Activated naive CD8-positive, alpha-beta T cell (primary cell): Measurements from ENCODE around the gene CDC16.
"Not testable (repeated sequence)": the region's sequence is repeated elsewhere in the genome, so short reads cannot be mapped to it uniquely, and the experiment has no call there.

ENCODE experiments used
- H3K27ac Mint-ChIP-seq: one replicate; pipeline ENCODE4 v1.8.0; 2021; ENCODE audit warnings: mixed read lengths
- H3K27me3 Mint-ChIP-seq: one replicate; pipeline ENCODE4 v1.8.0; 2021; ENCODE audit warnings: mixed read lengths
- H3K36me3 Mint-ChIP-seq: one replicate; pipeline ENCODE4 v1.8.0; 2021; ENCODE audit warnings: mixed read lengths
- H3K4me1 Mint-ChIP-seq: one replicate; pipeline ENCODE4 v1.8.0; 2021; ENCODE audit warnings: low read depth, mixed read lengths
- H3K4me3 Mint-ChIP-seq: one replicate; pipeline ENCODE4 v1.8.0; 2021; ENCODE audit warnings: mild to moderate bottlenecking, mixed read lengths
- H3K9me3 Mint-ChIP-seq: one replicate; pipeline ENCODE4 v1.8.0; 2021; ENCODE audit warnings: low read depth, mixed read lengths

The CDC16 gene

GRCh38 chr13:114237415-114238112 lies 2.9 kb downstream of the CDC16 start:
- H3K9me3 Mint-ChIP-seq, result no peaks in the 10 kb centered on the region
- peaks cover 13% of the 10 kb centered on the region for H3K36me3 Mint-ChIP-seq
- H3K4me3 Mint-ChIP-seq, result peak overlapping the region; percentile 61
- peaks cover 34% of the 10 kb centered on the region for H3K4me1 Mint-ChIP-seq
- H3K27ac Mint-ChIP-seq, result peak overlapping the region; percentile 64
- H3K27me3 Mint-ChIP-seq, result no peaks in the 10 kb centered on the region

- Mint-ChIP-seq H3K4me1 (peaks cover 19% of the 10 kb centered on the region), H3K27me3 (no peaks in the 10 kb centered on the region), H3K9me3 (no peaks in the 10 kb centered on the region), H3K27ac (no peak overlapping the region), H3K36me3 (peaks cover 21% of the 10 kb centered on the region), H3K4me3 (no peak overlapping the region)
Observed at GRCh38 chr13:114241918-114242317, 7.2 kb downstream of the CDC16 start.

GRCh38 chr13:114243971-114244370 lies 9.3 kb downstream of the CDC16 start:
- H3K36me3 Mint-ChIP-seq, result peaks cover 17% of the 10 kb centered on the region
- no peak overlapping the region for H3K27ac Mint-ChIP-seq
- no peaks in the 10 kb centered on the region for H3K9me3 Mint-ChIP-seq

GRCh38 chr13:114244637-114245036 lies 9.9 kb downstream of the CDC16 start:
- H3K27me3 Mint-ChIP-seq, result no peaks in the 10 kb centered on the region
- no peak overlapping the region for H3K27ac Mint-ChIP-seq
- H3K36me3 Mint-ChIP-seq, result peaks cover 15% of the 10 kb centered on the region
- no peaks in the 10 kb centered on the region for H3K9me3 Mint-ChIP-seq
- peaks cover 10% of the 10 kb centered on the region for H3K4me1 Mint-ChIP-seq
- no peak overlapping the region for H3K4me3 Mint-ChIP-seq

More at GRCh38 chr13:114243971-114244370, 9.3 kb downstream of the CDC16 start:
- Mint-ChIP-seq H3K4me1 (peaks cover 11% of the 10 kb centered on the region), H3K27me3 (no peaks in the 10 kb centered on the region), H3K4me3 (no peak overlapping the region)

- Mint-ChIP-seq H3K36me3 (peaks cover 12% of the 10 kb centered on the region), H3K4me1 (peaks cover 4% of the 10 kb centered on the region), H3K4me3 (no peak overlapping the region), H3K27ac (no peak overlapping the region), H3K27me3 (no peaks in the 10 kb centered on the region), H3K9me3 (no peaks in the 10 kb centered on the region)
Observed at GRCh38 chr13:114248011-114248410, 13.3 kb downstream of the CDC16 start.

GRCh38 chr13:114249077-114249476 lies 14.4 kb downstream of the CDC16 start:
- Mint-ChIP-seq H3K27ac (no peak overlapping the region), H3K9me3 (no peaks in the 10 kb centered on the region), H3K36me3 (peaks cover 9% of the 10 kb centered on the region), H3K4me3 (no peak overlapping the region), H3K27me3 (no peaks in the 10 kb centered on the region), H3K4me1 (peaks cover 2% of the 10 kb centered on the region)

- not testable (repeated sequence) for H3K9me3 Mint-ChIP-seq, H3K27me3 Mint-ChIP-seq, H3K27ac Mint-ChIP-seq, H3K36me3 Mint-ChIP-seq, H3K4me1 Mint-ChIP-seq, H3K4me3 Mint-ChIP-seq
Observed at GRCh38 chr13:114251639-114252440, 17.1 kb downstream of the CDC16 start.

GRCh38 chr13:114256547-114256946 lies 21.9 kb downstream of the CDC16 start:
- Mint-ChIP-seq H3K4me3 (no peak overlapping the region), H3K9me3 (no peaks in the 10 kb centered on the region), H3K27ac (no peak overlapping the region), H3K36me3 (peaks cover 12% of the 10 kb centered on the region), H3K27me3 (no peaks in the 10 kb centered on the region), H3K4me1 (no peaks in the 10 kb centered on the region)

GRCh38 chr13:114257014-114257413 lies 22.3 kb downstream of the CDC16 start:
- Mint-ChIP-seq H3K27me3 (no peaks in the 10 kb centered on the region), H3K4me3 (no peak overlapping the region), H3K27ac (no peak overlapping the region), H3K9me3 (no peaks in the 10 kb centered on the region), H3K36me3 (peaks cover 12% of the 10 kb centered on the region), H3K4me1 (no peaks in the 10 kb centered on the region)

- Mint-ChIP-seq H3K27me3 (no peaks in the 10 kb centered on the region), H3K4me3 (no peak overlapping the region), H3K27ac (no peak overlapping the region), H3K36me3 (peaks cover 16% of the 10 kb centered on the region), H3K4me1 (peaks cover 15% of the 10 kb centered on the region), H3K9me3 (no peaks in the 10 kb centered on the region)
Observed at GRCh38 chr13:114258589-114258988, 23.9 kb downstream of the CDC16 start.

- H3K27ac Mint-ChIP-seq, result no peak overlapping the region
- H3K27me3 Mint-ChIP-seq, result no peaks in the 10 kb centered on the region
- no peaks in the 10 kb centered on the region for H3K9me3 Mint-ChIP-seq
- H3K36me3 Mint-ChIP-seq, result peaks cover 19% of the 10 kb centered on the region
- H3K4me3 Mint-ChIP-seq, result no peak overlapping the region
- H3K4me1 Mint-ChIP-seq, result peaks cover 18% of the 10 kb centered on the region
Observed at GRCh38 chr13:114259374-114259773, 24.7 kb downstream of the CDC16 start.

GRCh38 chr13:114259974-114260373 lies 25.3 kb downstream of the CDC16 start:
- Mint-ChIP-seq H3K36me3 (peaks cover 18% of the 10 kb centered on the region), H3K4me3 (no peak overlapping the region), H3K27me3 (no peaks in the 10 kb centered on the region), H3K9me3 (no peaks in the 10 kb centered on the region), H3K27ac (no peak overlapping the region), H3K4me1 (peaks cover 20% of the 10 kb centered on the region)

GRCh38 chr13:114260814-114261213 lies 26.1 kb downstream of the CDC16 start:
- Mint-ChIP-seq H3K9me3 (no peaks in the 10 kb centered on the region), H3K27ac (no peak overlapping the region)

GRCh38 chr13:114261328-114261965 lies 26.8 kb downstream of the CDC16 start:
- no peak overlapping the region for H3K4me3 Mint-ChIP-seq
- peaks cover 18% of the 10 kb centered on the region for H3K36me3 Mint-ChIP-seq
- peaks cover 22% of the 10 kb centered on the region for H3K4me1 Mint-ChIP-seq
- H3K9me3 Mint-ChIP-seq, result no peaks in the 10 kb centered on the region
- H3K27ac Mint-ChIP-seq, result no peak overlapping the region
- no peaks in the 10 kb centered on the region for H3K27me3 Mint-ChIP-seq

More at GRCh38 chr13:114260814-114261213, 26.1 kb downstream of the CDC16 start:
- Mint-ChIP-seq H3K27me3 (no peaks in the 10 kb centered on the region), H3K4me3 (no peak overlapping the region), H3K4me1 (peaks cover 22% of the 10 kb centered on the region), H3K36me3 (peaks cover 20% of the 10 kb centered on the region)

- Mint-ChIP-seq H3K36me3 (peaks cover 21% of the 10 kb centered on the region), H3K9me3 (no peaks in the 10 kb centered on the region), H3K27me3 (no peaks in the 10 kb centered on the region), H3K4me3 (peak overlapping the region; percentile 59), H3K4me1 (peaks cover 29% of the 10 kb centered on the region), H3K27ac (peak overlapping the region; percentile 61)
Observed at GRCh38 chr13:114263578-114263977, 28.9 kb downstream of the CDC16 start.
